PC-3 (cell line): ENCODE measurements around the gene SLC6A4.

Source experiments
- CTCF ChIP-seq: fragments of 300-600 bp; sonication (generic); conservative IDR thresholded peaks from 2 replicates; pipeline ENCODE4 v1.5.1; 2017; ENCODE audit warnings: antibody characterized with exemption, low read depth, mild to moderate bottlenecking, low read length
- EZH2 ChIP-seq: fragments of 300-600 bp; sonication (generic); IDR thresholded peaks from one replicate; pipeline ENCODE4 v1.6.1; 2017; ENCODE audit warnings: antibody characterized with exemption, mild to moderate bottlenecking, low read length; ENCODE audit not compliant: unreplicated experiment

GRCh38 chr17:30232015-30232823, 3.3 kb downstream of the SLC6A4 start:
- TF ChIP-seq CTCF: no peak
- TF ChIP-seq EZH2: no peak
